GM21619 (cell line): ENCODE data around the gene DGKB.
"Not testable (repeated sequence)": the region's sequence is repeated elsewhere in the genome, so short reads cannot be mapped to it uniquely, and the experiment has no call there.

ENCODE experiments used
- ATAC-seq: cut with Tn5 transposase; IDR thresholded peaks from one replicate; pipeline ENCODE4 v1.9.1; 2021; ENCODE audit not compliant: unreplicated experiment

DGKB gene

GRCh38 chr7:14321947-14322346, 580.6 kb downstream of the DGKB start:
- no peak for ATAC-seq

GRCh38 chr7:14309432-14309831, 593.1 kb downstream of the DGKB start:
- no peak for ATAC-seq

GRCh38 chr7:14305233-14305866, 597.2 kb downstream of the DGKB start:
- no peak for ATAC-seq

GRCh38 chr7:14303536-14303935, 599.0 kb downstream of the DGKB start:
- no peak for ATAC-seq

GRCh38 chr7:14294637-14295036, 607.9 kb downstream of the DGKB start:
- no peak for ATAC-seq

- no peak for ATAC-seq
These were observed 609.1 kb downstream of the DGKB start for GRCh38 chr7:14293434-14293833.

GRCh38 chr7:14292737-14293136, 609.8 kb downstream of the DGKB start:
- ATAC-seq: no peak

- no peak for ATAC-seq
These were observed 612.6 kb downstream of the DGKB start for GRCh38 chr7:14289957-14290356.

- no peak for ATAC-seq
These were observed 613.9 kb downstream of the DGKB start for GRCh38 chr7:14288701-14289100.

GRCh38 chr7:14287398-14287797, 615.2 kb downstream of the DGKB start:
- ATAC-seq: no peak

- ATAC-seq: no peak
These were observed 616.5 kb downstream of the DGKB start for GRCh38 chr7:14286036-14286435.

- not testable (repeated sequence) for ATAC-seq
These were observed 623.3 kb downstream of the DGKB start for GRCh38 chr7:14279065-14279871.

GRCh38 chr7:14275356-14275755, 627.2 kb downstream of the DGKB start:
- no peak for ATAC-seq

GRCh38 chr7:14271441-14271840, 631.1 kb downstream of the DGKB start:
- no peak for ATAC-seq

- no peak for ATAC-seq
These were observed 632.5 kb downstream of the DGKB start for GRCh38 chr7:14270099-14270498.

- no peak for ATAC-seq
These were observed 642.5 kb downstream of the DGKB start for GRCh38 chr7:14260011-14260410.

GRCh38 chr7:14258861-14259260, 643.7 kb downstream of the DGKB start:
- no peak for ATAC-seq

GRCh38 chr7:14258441-14258840, 644.1 kb downstream of the DGKB start:
- ATAC-seq: no peak

GRCh38 chr7:14252458-14252857, 650.1 kb downstream of the DGKB start:
- no peak for ATAC-seq

- no peak for ATAC-seq
These were observed 660.4 kb downstream of the DGKB start for GRCh38 chr7:14242175-14242574.

GRCh38 chr7:14236834-14237233, 665.7 kb downstream of the DGKB start:
- ATAC-seq: no peak

GRCh38 chr7:14235056-14235455, 667.5 kb downstream of the DGKB start:
- ATAC-seq: no peak
